Amygdala (tissue), 56 donors: Measurements from ENCODE around the gene PRPF19.

ENCODE experiments used
- DNase-seq, 56 donors: peaks; one replicate each; lab custom pipeline; 2025; lab: John Stamatoyannopoulos, UW

The PRPF19 gene

GRCh38 chr11:60862171-60862570 lies 44.2 kb downstream of the PRPF19 start:
- DNase-seq, result no peak

DNA sequence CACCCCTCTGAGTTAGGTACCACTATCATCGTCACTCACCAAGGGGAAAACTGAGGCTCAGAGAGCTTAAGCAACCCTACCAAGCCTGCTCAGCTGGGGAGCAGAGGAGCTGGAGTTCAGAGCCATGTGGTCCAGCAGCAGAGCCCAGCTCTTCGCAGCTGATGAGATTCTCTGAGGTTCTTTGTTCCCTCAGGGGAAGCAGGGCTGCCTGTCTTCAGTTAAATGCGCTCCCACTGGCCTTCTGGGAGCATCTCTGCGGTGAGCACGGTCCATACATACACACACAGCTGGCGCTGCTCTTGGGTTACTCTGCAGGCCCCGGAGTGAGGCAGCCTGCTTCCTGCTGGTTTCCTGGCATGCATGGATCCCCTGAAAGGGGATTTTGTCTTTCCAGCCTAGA lies 45.4 kb downstream of the PRPF19 start:
- DNase-seq, result peak in 10 of 56 donors; percentile 19 to 47 (median 36)

GRCh38 chr11:60859616-60860250 lies 46.7 kb downstream of the PRPF19 start:
- DNase-seq, result peak in 23 of 56 donors; percentile 6 to 74 (median 36)

DNA sequence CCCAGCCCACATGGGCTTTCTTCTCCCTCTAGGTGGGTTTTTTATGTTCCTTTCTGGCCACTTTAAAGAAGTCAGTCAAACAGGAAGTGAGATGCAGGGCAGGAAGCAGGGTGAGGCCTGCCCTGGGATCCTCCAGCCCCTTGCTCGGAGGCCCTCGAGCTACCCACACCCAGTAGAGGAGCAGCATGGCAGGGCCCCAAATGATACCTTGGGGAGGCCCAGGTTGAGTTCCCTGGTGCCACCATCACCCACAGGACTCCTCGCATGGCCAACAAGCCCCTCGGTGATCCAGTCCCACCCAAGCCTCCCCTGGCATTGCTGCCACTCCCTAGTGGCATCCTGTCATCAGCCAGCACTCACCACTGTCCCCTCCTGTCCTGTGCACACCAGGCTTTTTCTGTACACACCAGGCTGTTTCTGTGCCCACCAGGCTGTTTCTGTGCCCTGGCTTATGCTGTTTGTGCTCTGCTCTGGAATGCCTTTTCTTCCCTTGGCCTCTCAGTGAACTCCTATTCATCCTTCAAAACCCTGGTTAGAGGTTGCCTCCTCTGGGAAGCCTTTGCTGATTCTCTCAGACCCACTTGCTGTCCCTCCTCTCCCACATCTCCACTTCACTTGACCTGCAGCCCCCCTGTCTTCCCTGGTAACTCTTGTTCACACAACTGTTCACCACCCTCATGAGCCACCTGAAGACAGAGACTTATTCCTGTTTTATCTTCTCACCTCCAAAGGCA lies 47.5 kb downstream of the PRPF19 start:
- DNase-seq, result no peak

- DNase-seq, result no peak
These were observed 48.1 kb downstream of the PRPF19 start for GRCh38 chr11:60858236-60858635.

DNA sequence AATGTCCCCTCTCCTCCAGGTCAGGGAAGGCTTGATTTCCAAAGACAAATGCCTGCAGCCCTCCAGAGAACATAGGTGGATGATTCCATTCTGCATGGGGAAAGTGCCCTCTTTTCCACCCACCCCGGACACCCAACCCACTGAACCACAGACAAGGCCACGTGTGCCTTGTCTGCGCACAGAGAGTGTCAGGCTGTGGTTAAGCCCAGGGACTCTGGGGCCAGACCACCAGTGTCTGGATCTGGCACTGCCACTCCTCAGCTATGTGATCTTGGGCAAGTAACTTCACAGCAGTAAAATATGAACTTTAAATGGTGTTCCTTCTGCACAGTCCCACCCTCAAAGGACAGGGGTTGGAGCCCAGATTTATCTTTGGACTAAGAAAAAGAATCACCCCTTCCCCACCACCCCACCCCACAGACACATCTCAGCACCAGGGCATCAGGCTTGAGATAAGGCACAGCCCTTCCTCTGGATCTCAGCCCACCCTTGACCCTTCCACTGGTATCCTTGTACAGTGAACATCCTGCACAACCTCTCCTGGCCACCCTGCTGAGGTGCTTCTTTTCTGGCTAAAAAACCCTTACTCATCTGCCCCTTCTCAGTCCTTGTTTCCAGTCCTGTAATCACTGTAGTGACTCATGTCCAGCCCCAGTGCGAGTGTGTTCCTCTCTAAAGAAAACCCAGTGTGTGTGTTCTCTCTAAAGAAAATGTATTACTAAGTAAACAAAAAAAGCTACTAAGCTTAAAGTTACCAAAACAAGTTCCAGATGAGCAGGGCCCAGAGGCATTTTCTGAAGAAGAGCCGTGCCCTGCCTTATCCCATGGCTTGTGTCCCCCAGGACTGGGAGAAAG lies 48.8 kb downstream of the PRPF19 start:
- no peak for DNase-seq

GRCh38 chr11:60855726-60856633 lies 50.4 kb downstream of the PRPF19 start, which contains the start of gene PTGDR2:
Gene PTGDR2, minus strand, starts transcription at chr11:60855950. Its CDS starts 2,228 bp downstream, at chr11:60853722.
- DNase-seq, result no peak

DNA sequence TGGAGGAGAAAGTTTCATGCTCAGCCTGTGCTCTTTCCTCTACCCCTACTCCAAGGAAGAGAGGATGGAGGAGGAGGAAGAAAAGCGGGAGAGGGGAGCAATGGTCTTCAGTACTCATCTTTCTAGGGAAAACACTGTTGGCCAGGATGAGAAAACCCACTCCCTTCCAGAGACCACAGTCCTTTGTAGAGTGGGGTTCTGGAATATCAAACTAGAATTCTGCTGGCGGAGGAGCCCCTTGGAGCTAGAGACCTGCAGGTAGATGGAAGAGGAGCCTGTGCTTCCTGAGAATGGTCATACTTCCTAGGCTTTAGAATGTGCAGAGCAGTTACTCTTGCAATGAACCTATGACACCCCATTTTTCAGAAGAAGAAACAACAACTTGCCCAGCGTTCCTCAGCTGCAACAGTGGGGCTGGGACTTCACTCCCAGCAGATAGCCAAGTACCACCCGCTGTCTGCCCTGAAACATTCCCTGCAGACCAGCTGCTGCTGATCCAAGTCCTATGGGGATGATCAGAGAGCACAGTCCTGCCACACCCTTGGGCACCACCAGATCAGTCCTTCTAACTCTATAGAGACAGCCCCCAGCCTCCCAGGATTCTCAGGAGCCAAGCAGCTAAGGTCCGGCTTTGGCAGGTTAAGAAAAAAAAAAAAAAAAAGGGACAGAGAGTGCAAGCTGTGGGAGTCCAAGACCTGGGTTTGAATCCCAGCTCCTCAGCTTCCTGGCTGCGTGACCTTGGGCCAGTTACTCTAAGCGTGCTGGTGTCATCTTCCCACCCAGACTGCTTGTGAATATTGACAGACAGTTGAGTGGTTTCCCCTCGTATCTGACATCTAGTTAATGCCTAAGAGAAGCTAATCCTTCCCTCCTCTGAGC lies 51.3 kb downstream of the PRPF19 start:
- DNase-seq, result no peak

GRCh38 chr11:60854140-60854846 lies 52.1 kb downstream of the PRPF19 start:
- no peak for DNase-seq

- no peak for DNase-seq
These were observed 53.1 kb downstream of the PRPF19 start for GRCh38 chr11:60852982-60853950.

DNA sequence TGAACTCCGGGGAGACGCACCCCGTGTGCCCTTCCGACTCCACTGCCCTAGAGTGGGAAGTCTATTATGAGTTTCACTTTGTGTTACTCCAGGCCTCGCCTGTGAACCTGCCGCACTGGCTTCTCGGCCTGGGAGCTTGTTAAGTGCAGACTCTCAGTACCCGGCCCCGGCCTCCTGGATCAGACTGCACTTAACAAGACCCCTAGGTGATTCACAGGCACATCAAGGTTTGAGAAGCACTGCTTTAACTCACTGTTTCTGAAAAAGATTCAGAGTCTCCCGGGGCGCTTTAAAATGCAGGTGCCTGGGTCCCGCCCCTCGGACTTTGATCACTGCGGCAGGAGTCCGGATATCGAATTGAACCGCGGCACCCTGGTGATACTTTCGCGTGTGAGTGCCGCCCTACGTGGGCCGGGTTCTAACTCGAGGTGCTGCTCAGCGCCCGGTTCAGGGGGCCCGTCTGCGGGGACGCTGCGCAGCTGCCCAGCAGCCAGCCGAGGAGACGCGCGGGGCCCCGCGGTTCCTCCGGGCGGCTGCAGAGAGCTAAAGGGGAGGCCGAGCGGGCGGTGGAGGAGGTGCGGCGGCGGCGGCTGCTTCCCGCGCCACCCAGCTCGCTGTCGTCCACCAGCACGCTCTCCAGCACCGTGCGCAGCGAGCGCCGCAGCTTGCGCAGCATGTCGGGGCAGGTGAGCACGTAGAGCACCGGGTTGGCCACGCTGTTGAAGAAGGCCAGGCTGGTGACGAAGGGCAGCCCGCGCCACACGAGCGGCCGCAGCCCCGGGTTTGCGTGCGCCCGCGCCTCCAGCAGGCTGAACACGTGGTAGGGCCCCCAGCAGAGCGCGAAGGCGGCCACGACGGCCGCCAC lies 54.0 kb downstream of the PRPF19 start:
- no peak for DNase-seq

- no peak for DNase-seq
These were observed 54.9 kb downstream of the PRPF19 start for GRCh38 chr11:60851327-60852104.

DNA sequence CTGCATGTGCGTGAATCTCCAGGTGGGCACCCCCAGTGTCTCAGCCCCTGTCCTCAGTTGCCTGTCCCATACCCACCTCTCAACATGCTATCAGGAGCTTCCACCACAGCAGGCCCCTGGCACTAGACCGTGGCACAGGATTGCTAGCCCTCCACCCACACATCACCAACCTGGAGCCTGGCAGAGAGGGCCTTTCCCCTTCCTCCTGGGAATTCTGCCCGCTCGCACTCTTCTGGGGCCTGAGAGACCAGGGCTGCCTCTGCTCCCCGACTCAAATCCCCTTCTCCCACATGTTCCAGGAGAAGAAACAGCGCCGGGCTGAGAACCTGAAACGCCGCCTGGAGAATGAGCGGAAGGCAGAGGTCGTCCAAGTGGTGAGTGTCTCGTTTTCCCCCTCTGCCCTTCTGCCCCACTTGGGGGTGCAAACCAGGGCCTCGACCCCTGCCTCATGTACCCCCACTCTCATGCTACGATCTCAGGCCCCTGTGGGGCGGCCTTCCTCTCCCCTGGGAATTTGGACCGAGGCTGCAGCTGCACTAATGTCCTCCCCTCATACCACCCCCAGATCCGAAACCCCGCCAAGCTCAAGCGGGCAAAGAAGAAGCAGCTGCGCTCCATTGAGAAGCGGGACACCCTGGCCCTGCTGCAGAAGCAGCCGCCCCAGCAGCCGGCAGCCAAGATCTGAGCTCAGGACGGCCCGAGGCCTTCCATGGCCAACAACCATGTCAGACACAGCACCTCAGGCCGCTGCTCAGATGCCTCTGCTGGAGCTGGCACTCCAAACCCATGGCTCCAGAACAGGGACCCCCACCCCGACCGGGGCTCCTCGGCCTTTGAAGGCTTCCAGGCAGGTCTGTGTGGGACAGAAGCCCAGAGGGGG lies 56.5 kb downstream of the PRPF19 start:
- DNase-seq, result no peak

- no peak for DNase-seq
These were observed 57.7 kb downstream of the PRPF19 start for GRCh38 chr11:60848714-60849151.
